ENCODE measurements around the gene WNT8B.

GRCh38 chr10:100502926-100503494 lies 40.2 kb downstream of the WNT8B start:
- TF ChIP-seq CTCF (IDR thresholded peaks at IDR 0.05; ENCODE audit: low read depth, low read length), result no peak
- TF ChIP-seq POLR2A (IDR thresholded peaks at IDR 0.05; ENCODE audit: extremely low read depth, insufficient read length), result no peak
- no peak for TF ChIP-seq MAX (IDR thresholded peaks at IDR 0.05; ENCODE audit: low read depth, low read length)
- TF ChIP-seq MYC (IDR thresholded peaks at IDR 0.05; ENCODE audit: low read depth, low read length), result no peak
